Measurements from ENCODE around the gene SCYL3.
"Not testable (repeated sequence)": the region's sequence is repeated elsewhere in the genome, so short reads cannot be mapped to it uniquely, and the experiment has no call there.

The SCYL3 gene

DNA sequence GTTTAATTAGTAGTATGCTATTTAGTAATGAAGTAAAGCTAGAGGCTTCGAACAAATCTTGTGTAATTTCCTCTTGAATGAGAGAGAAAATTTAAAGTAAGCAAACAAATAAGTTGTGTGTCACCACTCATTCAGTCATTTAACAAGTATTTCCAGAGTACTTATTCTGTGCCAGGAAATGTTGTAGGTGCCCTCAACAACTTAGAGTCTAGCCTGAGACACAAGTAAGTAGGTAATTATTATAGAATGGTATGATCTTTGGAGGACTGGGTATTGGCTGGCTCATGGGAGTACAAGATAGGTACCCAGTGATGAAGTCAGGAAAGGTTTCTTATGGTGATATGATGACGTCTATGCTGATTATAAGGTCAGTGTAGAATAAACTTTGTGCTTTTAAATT, 81.6 kb downstream of the SCYL3 start:
- TF ChIP-seq, protein P1, sequence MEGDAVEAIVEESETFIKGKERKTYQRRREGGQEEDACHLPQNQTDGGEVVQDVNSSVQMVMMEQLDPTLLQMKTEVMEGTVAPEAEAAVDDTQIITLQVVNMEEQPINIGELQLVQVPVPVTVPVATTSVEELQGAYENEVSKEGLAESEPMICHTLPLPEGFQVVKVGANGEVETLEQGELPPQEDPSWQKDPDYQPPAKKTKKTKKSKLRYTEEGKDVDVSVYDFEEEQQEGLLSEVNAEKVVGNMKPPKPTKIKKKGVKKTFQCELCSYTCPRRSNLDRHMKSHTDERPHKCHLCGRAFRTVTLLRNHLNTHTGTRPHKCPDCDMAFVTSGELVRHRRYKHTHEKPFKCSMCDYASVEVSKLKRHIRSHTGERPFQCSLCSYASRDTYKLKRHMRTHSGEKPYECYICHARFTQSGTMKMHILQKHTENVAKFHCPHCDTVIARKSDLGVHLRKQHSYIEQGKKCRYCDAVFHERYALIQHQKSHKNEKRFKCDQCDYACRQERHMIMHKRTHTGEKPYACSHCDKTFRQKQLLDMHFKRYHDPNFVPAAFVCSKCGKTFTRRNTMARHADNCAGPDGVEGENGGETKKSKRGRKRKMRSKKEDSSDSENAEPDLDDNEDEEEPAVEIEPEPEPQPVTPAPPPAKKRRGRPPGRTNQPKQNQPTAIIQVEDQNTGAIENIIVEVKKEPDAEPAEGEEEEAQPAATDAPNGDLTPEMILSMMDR (IDR thresholded peaks at IDR 0.05; ENCODE audit: extremely low read depth, missing control alignments), result no peak
- DNase-seq (ENCODE audit: low spot score), result no peak

DNA sequence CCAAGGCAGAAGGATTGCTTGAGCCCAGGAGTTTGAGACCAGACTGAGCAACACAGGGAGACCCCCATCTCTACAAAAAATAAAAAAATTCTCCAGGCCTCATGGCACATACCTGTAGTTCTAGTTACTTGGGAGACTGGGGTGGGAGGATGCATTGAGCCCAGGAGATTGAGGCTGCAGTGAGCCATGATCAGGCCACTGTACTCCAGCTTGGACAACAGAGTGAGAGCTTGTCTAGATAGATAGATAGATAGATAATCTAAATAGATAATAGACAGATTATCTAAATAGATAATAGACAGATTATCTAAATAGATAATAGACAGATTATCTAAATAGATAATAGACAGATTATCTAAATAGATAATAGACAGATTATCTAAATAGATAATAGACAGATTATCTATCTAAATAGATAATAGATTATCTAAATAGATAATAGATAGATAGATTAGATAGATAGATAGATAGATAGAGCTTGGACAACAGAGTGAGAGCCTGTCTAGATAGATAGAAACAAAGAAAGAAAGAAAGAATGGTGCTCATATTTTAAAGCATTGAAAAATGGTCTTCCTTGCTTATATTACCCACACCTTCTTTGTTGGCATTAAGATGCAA, 82.2 kb downstream of the SCYL3 start:
- not testable (repeated sequence) for DNase-seq (ENCODE audit: low spot score)

DNA sequence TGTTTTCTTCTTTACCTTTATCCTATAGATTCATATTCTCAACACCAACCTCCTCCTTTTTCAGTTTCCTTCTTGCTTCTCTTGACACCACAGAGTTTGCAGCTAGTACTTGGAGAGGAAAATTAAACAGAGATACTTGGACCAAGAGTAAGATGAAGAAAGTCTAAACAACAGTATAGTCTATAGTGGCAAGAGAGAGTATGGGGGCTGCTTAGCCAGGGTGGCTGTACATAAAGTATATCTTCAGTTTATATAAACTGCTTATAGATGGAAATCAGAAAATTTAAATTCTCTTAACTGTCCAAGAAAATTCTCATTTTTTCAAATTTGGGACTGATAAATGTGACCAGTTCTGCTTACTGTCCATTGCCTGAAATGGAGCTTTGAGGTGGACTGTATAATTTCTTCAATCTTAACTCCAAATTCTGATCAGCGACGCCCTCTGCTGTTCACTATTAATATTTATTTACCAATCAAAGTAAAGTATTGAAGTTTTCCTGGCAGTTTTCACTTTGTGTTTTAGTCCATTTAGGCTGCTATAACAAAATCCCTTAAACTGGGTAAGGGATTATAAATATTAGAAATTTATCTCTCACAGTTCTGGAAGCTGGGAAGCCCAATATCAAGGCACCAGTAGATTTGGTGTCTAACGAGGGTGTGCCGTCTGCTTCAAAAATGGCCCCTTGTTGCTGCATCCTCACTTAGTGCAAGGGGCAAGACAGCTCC, 84.2 kb downstream of the SCYL3 start:
- peak; percentile 28 for DNase-seq (ENCODE audit: low spot score)
- TF ChIP-seq, protein P1 (IDR thresholded peaks at IDR 0.05; ENCODE audit: extremely low read depth, missing control alignments), result no peak

DNA sequence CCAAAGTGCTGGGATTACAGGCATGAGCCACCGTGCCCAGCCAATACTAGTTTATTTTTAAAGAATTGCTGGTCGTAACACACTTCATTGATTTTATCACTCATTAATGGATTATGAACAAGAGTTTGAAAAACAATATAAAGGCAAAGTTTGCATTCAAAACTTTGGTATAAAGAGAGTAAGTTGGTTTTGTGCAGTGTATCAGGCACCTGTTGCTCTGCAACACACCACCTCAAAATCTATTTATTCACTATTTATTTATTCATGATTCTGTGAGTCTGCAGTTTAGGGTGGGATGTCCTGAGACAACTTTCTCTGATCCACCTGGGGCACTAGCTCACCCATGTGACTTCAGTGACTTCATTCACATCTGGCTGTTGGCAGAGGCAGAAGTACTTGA, 88.8 kb downstream of the SCYL3 start:
- no peak for DNase-seq (ENCODE audit: low spot score)
- TF ChIP-seq, protein P1 (IDR thresholded peaks at IDR 0.05; ENCODE audit: extremely low read depth, missing control alignments), result no peak

DNA sequence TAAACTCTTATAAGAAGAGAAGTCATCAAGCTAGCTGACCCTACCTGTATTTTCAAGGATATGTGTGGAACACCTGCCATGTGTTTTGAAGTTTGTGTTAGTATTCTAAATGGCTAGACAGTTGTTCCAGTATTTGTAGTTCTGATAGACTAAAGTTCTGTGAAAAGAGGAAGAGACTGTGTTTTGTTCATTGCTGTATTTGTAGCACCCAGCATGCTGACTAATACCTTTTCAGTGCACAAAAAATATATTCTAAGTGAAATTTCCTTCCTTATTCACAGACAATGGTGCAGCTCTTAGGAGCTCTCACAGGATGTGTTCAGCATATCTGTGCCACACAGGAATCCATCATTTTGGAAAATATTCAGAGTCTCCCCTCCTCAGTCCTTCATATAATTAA, 90.8 kb downstream of the SCYL3 start:
- TF ChIP-seq, protein P1 (IDR thresholded peaks at IDR 0.05; ENCODE audit: extremely low read depth, missing control alignments), result no peak
- no peak for DNase-seq (ENCODE audit: low spot score)
